Endodermal cell (in vitro differentiated cells): ENCODE results near the gene VAV2. TPM values are rescaled to one million over a fixed set of nuclear protein-coding genes. Genes with fewer than 3 reads are reported as not detected.

Experiments used
- DNase-seq: peaks from one replicate; pipeline ENCODE4 v3.0.0-alpha.2; 2017
- H3K27ac ChIP-seq: 2 replicates; pipeline ENCODE4 v1.5.1; 2013; ENCODE audit warnings: mild to moderate bottlenecking, low read depth, low read length, moderate library complexity
- H3K27me3 ChIP-seq: 2 replicates; pipeline ENCODE4 v1.6.1; 2013; ENCODE audit warnings: mild to moderate bottlenecking, low read length, moderate library complexity; ENCODE audit not compliant: insufficient read depth, control insufficient read depth, poor library complexity, severe bottlenecking
- H3K36me3 ChIP-seq: 2 replicates; pipeline ENCODE4 v1.7.0; 2013; ENCODE audit warnings: mild to moderate bottlenecking, low read length, moderate library complexity; ENCODE audit not compliant: control insufficient read depth, insufficient read depth
- H3K4me1 ChIP-seq: one replicate; pipeline ENCODE4 v1.7.0; 2013; ENCODE audit warnings: low read length; ENCODE audit not compliant: control insufficient read depth, insufficient read depth
- H3K4me3 ChIP-seq: 2 replicates; pipeline ENCODE4 v1.5.1; 2013; ENCODE audit warnings: mild to moderate bottlenecking, low read length, moderate library complexity
- H3K9ac ChIP-seq: 2 replicates; pipeline ENCODE4 v1.6.1; 2013; ENCODE audit warnings: mild to moderate bottlenecking, low read length, moderate library complexity; ENCODE audit not compliant: poor library complexity, severe bottlenecking; ENCODE audit errors: extremely low read depth
- H3K9me3 ChIP-seq: 2 replicates; pipeline ENCODE4 v1.6.1; 2013; ENCODE audit warnings: mild to moderate bottlenecking, low read length, moderate library complexity; ENCODE audit not compliant: control insufficient read depth
- H3K27ac Mint-ChIP-seq: 2 replicates; pipeline ENCODE4 v1.8.0; 2020; ENCODE audit warnings: mixed read lengths
- H3K27me3 Mint-ChIP-seq: 2 replicates; pipeline ENCODE4 v1.8.0; 2021; ENCODE audit warnings: mild to moderate bottlenecking, mixed read lengths; ENCODE audit not compliant: insufficient read depth
- H3K36me3 Mint-ChIP-seq: 2 replicates; pipeline ENCODE4 v1.8.0; 2020; ENCODE audit warnings: low read depth, mixed read lengths
- H3K4me1 Mint-ChIP-seq: 2 replicates; pipeline ENCODE4 v1.8.0; 2020; ENCODE audit warnings: mixed read lengths
- H3K4me3 Mint-ChIP-seq: 2 replicates; pipeline ENCODE4 v1.8.0; 2020; ENCODE audit warnings: mild to moderate bottlenecking, moderate library complexity, mixed read lengths
- H3K9me3 Mint-ChIP-seq: 2 replicates; pipeline ENCODE4 v1.8.0; 2020; ENCODE audit warnings: mild to moderate bottlenecking, mixed read lengths
- WGBS, 2 experiments: methylation state at CpG; one replicate each; pipeline versions ENCODE4 v1.1.5 to v1.1.7; 2013; ENCODE audit warnings: missing lambda C conversion rate in 2 of 2, mixed read lengths in 1 of 2; ENCODE audit not compliant: insufficient coverage in 1 of 2, insufficient read length in 1 of 2; 5-methylcytosine and 5-hydroxymethylcytosine counted together
- total RNA-seq, 2 donors: library from RNA; stranded (reverse); fragmentation: NEBNext Ultra II Directional in 1 of 2; extraction: Animal tissue kit (Norgen Biotek cat#: 25700) in 1 of 2; gene quantifications; 2 replicates in 1 of 2; 3 replicates in 1 of 2; pipeline ENCODE4 v1.2.1, GENCODE V29; 2021
- TF ChIP-seq, protein P1 (sequence below): fragments of 200-600 bp; sonication (generic); conservative IDR thresholded peaks from 2 replicates; pipeline ENCODE4 v1.5.0; 2021; ENCODE audit warnings: antibody characterized with exemption, mild to moderate bottlenecking

Gene VAV2
- total RNA-seq, 2 donors from 2014 or later, result 29.8 to 35.9 TPM

DNA sequence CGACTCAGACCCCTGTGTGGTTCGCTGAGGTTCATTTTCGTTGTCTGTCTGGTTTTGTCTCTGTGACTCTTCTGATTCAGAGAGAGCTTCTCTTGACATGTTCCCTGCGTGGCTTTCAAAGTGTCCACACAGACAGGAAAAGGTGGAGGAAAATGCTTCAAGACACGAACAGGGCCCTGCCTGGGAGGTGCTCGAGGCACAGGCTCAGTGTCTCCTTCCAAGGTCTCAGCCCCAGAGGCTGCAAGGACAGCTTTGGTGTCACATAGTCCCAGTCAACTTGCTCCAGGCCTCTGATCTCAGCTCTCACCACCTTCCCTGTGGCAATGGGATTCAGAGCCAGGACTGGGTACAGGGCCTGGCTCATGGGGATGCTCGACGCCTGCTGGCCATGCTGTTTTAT is 202.3 kb downstream of the VAV2 start:
- H3K9me3 ChIP-seq, result no peaks in the 10 kb centered on the region
- peaks cover 26% of the 10 kb centered on the region for H3K36me3 ChIP-seq
- H3K9ac ChIP-seq, result no peak overlapping the region
- Mint-ChIP-seq H3K36me3 (peaks cover 27% of the 10 kb centered on the region), H3K4me1 (no peaks in the 10 kb centered on the region), H3K27ac (no peak overlapping the region), H3K4me3 (no peak overlapping the region), H3K9me3 (no peaks in the 10 kb centered on the region), H3K27me3 (no peaks in the 10 kb centered on the region)
- WGBS, 2 experiments, result 90 to 94% methylated on average over 6 to 8 of the region's 8 CpGs
- H3K27ac ChIP-seq, result no peak overlapping the region
- no peak for DNase-seq
- H3K4me1 ChIP-seq, result no peaks in the 10 kb centered on the region
- no peak overlapping the region for H3K4me3 ChIP-seq
- H3K27me3 ChIP-seq, result no peaks in the 10 kb centered on the region
- TF ChIP-seq, protein P1, sequence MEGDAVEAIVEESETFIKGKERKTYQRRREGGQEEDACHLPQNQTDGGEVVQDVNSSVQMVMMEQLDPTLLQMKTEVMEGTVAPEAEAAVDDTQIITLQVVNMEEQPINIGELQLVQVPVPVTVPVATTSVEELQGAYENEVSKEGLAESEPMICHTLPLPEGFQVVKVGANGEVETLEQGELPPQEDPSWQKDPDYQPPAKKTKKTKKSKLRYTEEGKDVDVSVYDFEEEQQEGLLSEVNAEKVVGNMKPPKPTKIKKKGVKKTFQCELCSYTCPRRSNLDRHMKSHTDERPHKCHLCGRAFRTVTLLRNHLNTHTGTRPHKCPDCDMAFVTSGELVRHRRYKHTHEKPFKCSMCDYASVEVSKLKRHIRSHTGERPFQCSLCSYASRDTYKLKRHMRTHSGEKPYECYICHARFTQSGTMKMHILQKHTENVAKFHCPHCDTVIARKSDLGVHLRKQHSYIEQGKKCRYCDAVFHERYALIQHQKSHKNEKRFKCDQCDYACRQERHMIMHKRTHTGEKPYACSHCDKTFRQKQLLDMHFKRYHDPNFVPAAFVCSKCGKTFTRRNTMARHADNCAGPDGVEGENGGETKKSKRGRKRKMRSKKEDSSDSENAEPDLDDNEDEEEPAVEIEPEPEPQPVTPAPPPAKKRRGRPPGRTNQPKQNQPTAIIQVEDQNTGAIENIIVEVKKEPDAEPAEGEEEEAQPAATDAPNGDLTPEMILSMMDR, result no peak

GRCh38 chr9:133788819-133789717 is 203.1 kb downstream of the VAV2 start:
- Histone ChIP-seq H3K9me3 (no peaks in the 10 kb centered on the region), H3K4me1 (no peaks in the 10 kb centered on the region), H3K27me3 (no peaks in the 10 kb centered on the region), H3K36me3 (peaks cover 26% of the 10 kb centered on the region), H3K9ac (no peak overlapping the region), H3K4me3 (no peak overlapping the region), H3K27ac (peak overlapping the region; percentile 17)
- no peak for DNase-seq
- H3K4me3 Mint-ChIP-seq, result no peak overlapping the region
- 92 to 94% methylated on average over 32 to 34 of the region's 34 CpGs for WGBS, 2 experiments
- peaks cover 28% of the 10 kb centered on the region for H3K36me3 Mint-ChIP-seq
- TF ChIP-seq, protein P1, result no peak
- no peaks in the 10 kb centered on the region for H3K27me3 Mint-ChIP-seq
- H3K9me3 Mint-ChIP-seq, result no peaks in the 10 kb centered on the region
- H3K27ac Mint-ChIP-seq, result peak overlapping the region; percentile 23
- no peaks in the 10 kb centered on the region for H3K4me1 Mint-ChIP-seq

DNA sequence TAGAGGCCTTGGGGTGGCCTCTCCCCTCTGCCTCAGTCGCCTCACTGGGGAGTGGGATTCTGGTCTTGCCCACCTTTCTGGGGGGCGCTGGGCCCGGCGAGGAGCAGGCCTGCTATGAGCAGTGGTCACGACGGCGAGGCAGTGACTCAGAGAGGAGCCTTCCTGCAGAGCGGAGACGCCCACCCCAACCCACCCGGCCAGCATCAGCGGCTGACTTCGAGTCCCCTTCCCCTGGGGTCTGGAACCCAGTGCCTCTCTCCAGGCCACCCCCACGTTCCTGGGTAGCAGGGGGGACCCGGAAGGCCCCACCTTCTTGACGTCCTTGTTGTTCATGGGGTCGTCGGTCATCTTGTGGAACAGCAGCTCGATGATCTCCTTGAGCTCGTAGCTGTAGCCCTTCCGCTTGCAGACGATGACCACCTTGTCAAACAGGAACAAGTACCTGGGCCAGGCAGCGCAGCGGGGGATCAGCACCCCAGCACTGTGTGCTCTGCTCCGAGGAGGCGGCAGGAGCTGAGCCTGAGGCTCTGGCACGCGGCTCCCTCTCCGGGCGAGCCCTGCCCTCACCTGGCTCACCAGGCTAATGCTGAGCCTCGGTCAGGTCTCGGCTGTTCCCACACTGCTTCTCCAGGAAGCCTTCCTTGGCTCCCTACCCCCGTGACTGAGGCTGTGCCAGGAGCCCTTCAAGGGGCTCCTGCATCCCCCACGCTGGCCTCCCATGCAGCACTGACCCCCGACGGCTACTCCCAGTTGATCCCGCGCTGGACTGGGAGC is 203.9 kb downstream of the VAV2 start:
- Histone ChIP-seq H3K36me3 (peaks cover 26% of the 10 kb centered on the region), H3K27me3 (no peaks in the 10 kb centered on the region), H3K9me3 (no peaks in the 10 kb centered on the region), H3K4me1 (no peaks in the 10 kb centered on the region), H3K9ac (no peak overlapping the region), H3K4me3 (no peak overlapping the region), H3K27ac (no peak overlapping the region)
- Mint-ChIP-seq H3K9me3 (no peaks in the 10 kb centered on the region), H3K4me3 (no peak overlapping the region), H3K27me3 (no peaks in the 10 kb centered on the region), H3K4me1 (no peaks in the 10 kb centered on the region), H3K36me3 (peaks cover 28% of the 10 kb centered on the region), H3K27ac (peak overlapping the region; percentile 23)
- DNase-seq, result no peak
- 92 to 95% methylated on average over 17 to 37 of the region's 37 CpGs for WGBS, 2 experiments
- TF ChIP-seq, protein P1, result no peak
